HG03469 (cell line): ENCODE results near the gene RBP7.
"Not testable (repeated sequence)": the region's sequence is repeated elsewhere in the genome, so short reads cannot be mapped to it uniquely, and the experiment has no call there.

Experiments used
- ATAC-seq: cut with Tn5 transposase; IDR thresholded peaks from one replicate; pipeline ENCODE4 v1.9.1; 2021; ENCODE audit warnings: mild to moderate bottlenecking, moderate library complexity, moderate number of reproducible peaks; ENCODE audit not compliant: unreplicated experiment

Gene RBP7

GRCh38 chr1:9996624-9997582, at the start of gene RBP7:
RBP7 (plus strand) TSS chr1:9997228; CDS start chr1:9997259, 31 bp downstream.
- ATAC-seq, result no peak

DNA sequence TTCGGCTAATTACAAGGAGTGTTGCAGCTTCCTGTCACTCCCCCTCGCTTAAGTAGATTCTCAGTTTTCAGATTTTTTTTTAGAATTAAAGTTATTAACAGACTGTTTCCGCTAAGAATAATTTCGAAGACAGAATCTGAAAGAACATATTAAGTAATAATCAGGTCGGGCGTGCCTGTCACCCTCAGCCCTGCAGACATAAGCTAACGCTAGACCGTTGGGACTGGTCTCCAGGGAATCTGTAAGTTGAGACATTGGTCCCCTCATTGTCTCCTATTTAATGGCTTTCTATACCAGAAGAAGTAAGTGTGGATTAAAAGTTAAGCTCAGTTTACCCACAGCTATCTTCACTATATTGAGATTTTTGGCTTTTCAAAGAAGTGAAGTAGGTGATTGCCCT, 39.3 kb upstream of the RBP7 start:
- no peak for ATAC-seq

GRCh38 chr1:9960011-9960410, 37.0 kb upstream of the RBP7 start:
- no peak for ATAC-seq

DNA sequence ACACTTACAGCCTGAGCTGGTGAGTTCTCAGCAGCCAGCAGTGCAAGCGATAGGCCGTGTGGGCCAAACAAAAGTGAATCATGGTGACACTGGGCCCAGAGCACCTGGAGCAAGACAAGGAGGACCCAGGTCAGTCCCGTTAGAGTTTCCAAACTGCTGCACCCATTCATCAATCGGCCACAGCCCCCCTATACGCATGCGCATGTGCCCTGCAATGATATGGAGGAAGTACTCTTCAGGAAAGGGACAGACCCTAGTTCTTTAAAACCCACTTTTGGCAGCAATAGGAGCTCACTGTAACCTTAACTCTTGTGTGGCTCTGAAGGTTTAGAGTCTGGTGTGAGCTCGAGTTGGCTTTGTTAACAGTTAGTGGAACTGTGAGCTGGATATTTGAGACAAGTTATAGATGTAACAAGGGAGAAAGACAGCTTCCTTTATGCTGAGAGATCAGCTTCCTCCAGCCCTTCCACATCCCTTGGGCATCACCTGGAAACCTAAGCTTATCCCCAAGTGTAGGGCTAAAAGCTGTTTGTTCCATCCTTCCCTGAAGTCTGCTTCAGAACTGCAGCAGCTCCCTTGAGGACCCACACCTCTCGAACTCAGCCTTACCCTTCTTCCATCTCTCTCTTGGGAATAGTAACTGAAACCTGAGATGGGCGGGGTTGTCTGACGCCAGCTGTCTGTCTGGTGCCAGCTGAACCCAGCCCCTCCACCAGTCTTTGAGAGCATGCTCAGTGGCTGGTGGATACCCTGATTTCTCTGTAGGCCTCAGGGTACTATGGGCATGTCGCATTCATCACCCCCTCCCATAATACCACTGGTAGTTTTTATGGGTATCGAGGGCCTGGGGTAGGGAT, 36.1 kb upstream of the RBP7 start:
- no peak for ATAC-seq

DNA sequence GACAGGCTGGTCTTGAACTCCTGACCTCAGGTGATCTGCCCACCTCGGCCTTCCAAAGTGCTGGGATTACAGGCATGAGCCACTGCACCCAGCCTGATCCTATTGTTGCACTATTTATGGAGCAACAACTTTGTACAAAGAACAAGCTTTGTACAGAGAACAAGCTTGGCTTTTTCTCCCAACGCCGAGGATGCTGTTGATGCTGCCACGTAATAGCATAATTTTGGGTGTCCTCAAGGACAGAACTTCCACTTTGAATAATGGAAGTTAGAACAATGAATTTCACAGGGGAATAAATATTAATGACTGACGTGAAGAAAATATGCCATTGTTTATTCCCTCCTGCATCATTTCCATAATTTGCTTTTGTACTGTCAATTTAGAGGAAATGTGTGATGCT, 12.8 kb upstream of the RBP7 start:
- no peak for ATAC-seq

- no peak for ATAC-seq
Measured at GRCh38 chr1:9985001-9985400, 12.0 kb upstream of the RBP7 start.

DNA sequence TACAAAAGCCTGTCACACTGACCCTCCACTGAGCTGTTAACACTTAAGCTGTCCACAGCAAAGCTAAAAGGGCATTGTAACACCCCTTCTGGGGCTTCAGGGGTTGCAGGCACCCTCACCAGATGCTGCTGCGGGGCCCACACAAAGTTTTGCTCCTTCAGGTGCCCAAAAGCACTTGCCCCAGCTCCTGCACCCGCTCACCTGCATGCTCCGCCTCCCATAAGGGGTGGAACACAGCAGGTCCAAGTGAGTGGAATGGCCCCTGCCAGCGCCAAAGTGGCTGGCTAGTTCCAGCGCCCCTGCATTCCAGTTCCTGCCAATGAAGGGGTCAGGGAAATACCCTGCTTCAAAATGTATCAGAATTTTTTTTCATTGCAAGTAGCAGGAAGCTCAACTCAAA, 7.3 kb upstream of the RBP7 start:
- ATAC-seq, result no peak

GRCh38 chr1:9990944-9991343, 6.1 kb upstream of the RBP7 start:
- no peak for ATAC-seq

DNA sequence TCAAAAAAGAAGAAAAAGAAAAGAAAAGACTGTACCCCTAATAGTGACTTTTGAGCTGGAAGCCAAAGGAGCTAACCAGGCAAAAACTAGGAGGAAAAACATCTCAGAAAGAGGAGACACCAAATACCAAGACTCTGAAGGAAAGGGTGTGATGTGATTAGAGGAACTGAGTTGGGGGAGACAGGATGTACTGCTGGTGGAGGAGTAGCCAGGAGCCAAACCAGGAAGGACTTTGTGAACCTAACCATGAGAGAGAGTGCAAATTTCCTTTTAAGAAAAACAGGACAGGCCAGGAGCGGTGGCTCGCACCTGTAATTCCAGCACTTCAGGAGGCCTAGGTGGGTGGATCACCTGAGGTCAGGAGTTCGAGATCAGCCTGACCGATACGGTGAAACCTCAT, 4.1 kb upstream of the RBP7 start:
- ATAC-seq, result no peak

DNA sequence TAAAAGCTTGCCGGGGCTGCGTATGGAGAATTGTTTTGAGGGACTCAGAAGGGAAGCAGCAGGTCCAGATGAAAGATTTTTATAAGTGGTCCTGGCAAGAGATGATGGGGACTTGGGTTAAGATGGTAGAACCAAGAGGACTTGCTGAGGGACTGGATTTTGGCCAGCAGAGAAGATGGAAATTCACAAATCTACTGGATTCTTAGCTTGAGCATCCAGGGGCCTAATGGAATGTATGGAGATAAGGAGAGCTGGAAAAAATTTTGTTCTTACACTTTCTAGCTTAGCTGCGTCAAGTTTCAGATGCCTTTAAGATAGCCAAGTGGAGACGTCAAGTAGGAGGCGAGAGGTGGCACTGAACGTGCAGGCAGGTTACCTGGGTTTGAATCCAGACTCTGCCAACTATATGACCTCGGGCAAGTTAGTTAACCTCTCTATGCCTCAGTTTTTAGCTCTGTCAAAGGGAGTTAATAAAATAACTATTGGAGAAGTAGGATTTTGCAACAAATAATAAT, 3.4 kb upstream of the RBP7 start:
- no peak for ATAC-seq

- no peak for ATAC-seq
Measured at GRCh38 chr1:10001016-10001665, 4.1 kb downstream of the RBP7 start.

DNA sequence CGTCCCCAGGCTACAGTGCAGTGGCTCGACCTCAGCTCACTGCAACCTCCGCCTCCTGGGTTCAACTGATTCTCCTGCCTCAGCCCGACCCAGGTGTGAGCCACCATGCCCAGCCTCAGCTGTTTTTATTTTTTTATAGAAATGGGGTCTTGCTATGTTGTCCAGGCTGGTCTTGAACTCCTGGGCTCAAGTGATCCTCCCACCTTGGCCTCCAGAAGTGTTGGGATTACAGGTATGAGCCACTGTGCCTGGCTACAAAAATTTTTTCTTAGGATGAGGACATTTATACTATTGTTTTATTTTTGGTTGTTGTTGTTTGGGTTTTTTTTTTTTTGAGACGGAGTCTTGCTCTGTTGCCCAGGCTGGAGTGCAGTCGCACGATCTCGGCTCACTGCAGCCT, 8.2 kb downstream of the RBP7 start:
- ATAC-seq, result not testable (repeated sequence)

- ATAC-seq, result no peak
Measured at GRCh38 chr1:10007169-10007568, 10.1 kb downstream of the RBP7 start.

DNA sequence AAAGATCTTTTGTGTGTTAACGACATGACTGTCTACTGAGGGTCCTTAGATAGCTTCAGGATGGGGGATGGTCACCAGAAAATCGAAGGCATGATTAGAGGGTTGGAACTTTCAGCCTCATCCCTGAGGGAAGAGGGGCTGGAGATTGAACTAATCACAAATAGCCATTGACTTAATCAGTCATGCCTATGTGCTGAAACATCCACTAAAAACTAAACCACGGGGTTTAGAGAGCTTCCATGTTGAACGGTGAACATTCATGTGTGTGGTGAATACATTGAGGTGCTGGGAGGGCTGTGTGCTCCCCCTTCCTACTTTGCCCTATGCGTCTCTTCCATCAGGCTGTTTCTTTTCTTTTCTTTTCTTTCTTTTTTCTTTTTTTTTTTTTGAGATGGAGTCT, 17.0 kb downstream of the RBP7 start:
- no peak for ATAC-seq

- no peak for ATAC-seq
Measured at GRCh38 chr1:10019561-10019960, 22.5 kb downstream of the RBP7 start.

DNA sequence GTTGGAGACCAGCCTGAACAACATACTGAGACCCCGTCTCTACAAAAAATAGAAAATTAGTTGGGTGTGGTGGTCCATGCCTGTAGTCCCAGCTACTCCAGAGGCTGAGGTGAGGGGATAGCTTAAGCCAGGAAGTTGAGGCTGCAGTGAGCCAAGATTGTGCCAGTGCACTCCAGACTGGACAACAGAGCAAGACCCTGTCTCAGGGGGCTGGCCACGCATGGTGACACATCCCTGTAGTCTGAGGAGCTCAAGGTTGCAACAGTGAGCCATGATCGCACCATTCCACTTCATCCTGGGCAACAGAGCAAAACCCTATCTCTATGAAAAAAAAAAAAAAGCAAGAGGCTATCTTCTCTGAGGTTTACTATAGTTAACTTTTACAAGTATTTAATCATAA, 23.1 kb downstream of the RBP7 start:
- ATAC-seq, result no peak

- ATAC-seq, result not testable (repeated sequence)
Measured at GRCh38 chr1:10020678-10021077, 23.6 kb downstream of the RBP7 start.

GRCh38 chr1:10021992-10022391, 25.0 kb downstream of the RBP7 start:
- ATAC-seq, result not testable (repeated sequence)

GRCh38 chr1:10022656-10023055, 25.6 kb downstream of the RBP7 start:
- ATAC-seq, result no peak

DNA sequence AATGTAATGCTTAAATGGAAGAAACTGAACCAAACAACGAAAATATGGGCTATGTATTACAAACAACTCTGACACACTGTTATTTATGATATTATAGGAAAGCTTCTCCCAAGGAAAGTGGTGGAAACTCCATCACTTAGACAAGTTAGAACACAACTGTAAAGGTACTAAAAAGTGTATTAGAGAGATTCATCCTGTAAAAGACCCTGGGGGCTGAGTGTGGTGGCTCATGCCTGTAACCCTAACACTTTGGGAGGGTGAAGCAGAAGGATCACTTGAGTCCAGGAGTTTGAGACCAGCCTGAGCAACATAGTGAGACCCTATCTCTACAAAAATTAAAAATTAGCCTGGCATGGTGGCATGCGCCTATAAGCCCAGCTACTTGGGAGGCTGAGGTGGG, 28.3 kb downstream of the RBP7 start:
- no peak for ATAC-seq

- no peak for ATAC-seq
Measured at GRCh38 chr1:10027027-10027426, 30.0 kb downstream of the RBP7 start.
